Testis (tissue), 3 donors: ENCODE measurements around the gene MAP3K9. TPM values are rescaled to one million over a fixed set of nuclear protein-coding genes. Genes with fewer than 3 reads are reported as not detected.

Source experiments
- DNase-seq: peaks from one replicate; pipeline ENCODE4 v3.0.0-alpha.2; 2019
- H3K27ac ChIP-seq, 2 donors: fragments of 200-600 bp; sonication (generic); one replicate each; pipeline ENCODE4 v1.5.1; 2019
- H3K27me3 ChIP-seq: fragments of 200-600 bp; sonication (generic); one replicate; pipeline ENCODE4 v1.5.1; 2019
- H3K36me3 ChIP-seq: fragments of 200-600 bp; sonication (generic); one replicate; pipeline ENCODE4 v1.5.1; 2017; ENCODE audit warnings: low read depth; ENCODE audit errors: missing control alignments
- H3K4me1 ChIP-seq: fragments of 200-600 bp; sonication (generic); one replicate; pipeline ENCODE4 v1.5.1; 2019
- H3K4me3 ChIP-seq, 2 donors: fragments of 200-600 bp; sonication (generic); one replicate each; pipeline ENCODE4 v1.5.1; 2017 to 2019
- H3K9me3 ChIP-seq: fragments of 200-600 bp; sonication (generic); one replicate; pipeline ENCODE4 v1.5.1; 2017
- CTCF ChIP-seq, 3 experiments: fragments of 450-650 bp in 2 of 3; fragments of 200-600 bp in 1 of 3; sonication (generic) in 1 of 3; IDR thresholded peaks; one replicate each; pipeline ENCODE4 v1.5.1; 2016 to 2019; ENCODE audit warnings: antibody characterized with exemption in 3 of 3, mild to moderate bottlenecking in 2 of 3, moderate library complexity in 1 of 3
- POLR2A ChIP-seq: fragments of 450-650 bp; IDR thresholded peaks from one replicate; pipeline ENCODE4 v1.6.1; 2017; ENCODE audit warnings: antibody characterized with exemption, mild to moderate bottlenecking, moderate library complexity
- WGBS, 2 donors: methylation state at CpG; one replicate each; pipeline ENCODE4 v1.1.5; 2018; 5-methylcytosine and 5-hydroxymethylcytosine counted together
- intact Hi-C: fragments of 100-400 bp; cut with DNase I; formaldehyde crosslinking; loops from one replicate; pipeline ENCODE4 v1.15.1; 2023; ENCODE audit warnings: low total_unique reads
- polyA plus RNA-seq: library from polyadenylated mRNA; stranded (reverse); fragments of 350-450 nt; fragmentation: Illumina TruSeq; extraction: RNeasy Lipid Tissue Mini Kit (QIAGEN cat#74804); gene quantifications from one replicate; pipeline ENCODE4 v1.2.3, GENCODE V29; 2014; ENCODE audit warnings: low read depth, low replicate concordance; ENCODE audit not compliant: insufficient read depth
- total RNA-seq, 2 donors: library from RNA; depleted of rRNA; stranded (reverse); fragments of >200 nt; gene quantifications; one replicate each; pipeline ENCODE4 v1.2.3, GENCODE V29; 2016

MAP3K9 gene
- total and polyA plus RNA-seq, 3 donors from 2014 or later, result 17.4 to 22.5 (median 18.0) TPM

- Histone ChIP-seq H3K27ac (no peak overlapping the region), H3K36me3 (no peaks in the 10 kb centered on the region), H3K9me3 (no peaks in the 10 kb centered on the region), H3K4me1 (no peaks in the 10 kb centered on the region), H3K4me3 (no peak overlapping the region), H3K27me3 (no peaks in the 10 kb centered on the region)
- TF ChIP-seq POLR2A, result no peak
- TF ChIP-seq CTCF (IDR thresholded peaks at IDR 0.05), result no peak
- DNase-seq, result no peak
- intact Hi-C loops, result no loop called here
These were observed 53.7 kb downstream of the MAP3K9 start for GRCh38 chr14:70755655-70756054.

DNA sequence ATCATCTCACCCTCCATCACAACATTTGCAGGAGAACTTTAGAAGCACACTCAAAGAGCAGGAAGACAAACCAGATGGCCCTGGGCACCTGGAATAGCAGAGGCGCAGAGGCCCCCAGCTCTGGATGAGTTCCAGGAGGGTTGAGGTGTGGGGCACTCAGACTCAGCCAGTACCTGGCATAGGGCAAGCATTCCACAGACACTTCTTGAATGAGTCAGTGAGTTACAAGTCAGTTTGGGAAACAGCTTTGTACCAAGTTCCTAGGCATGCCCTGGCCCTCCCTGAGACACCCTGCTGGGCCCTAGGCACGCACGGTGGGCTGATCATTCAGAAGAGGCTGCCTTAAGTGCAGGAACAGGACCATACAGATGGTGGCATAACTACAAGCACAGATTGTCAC, 54.3 kb downstream of the MAP3K9 start:
- Histone ChIP-seq H3K27ac (no peak overlapping the region), H3K9me3 (no peaks in the 10 kb centered on the region), H3K4me1 (no peaks in the 10 kb centered on the region), H3K4me3 (no peak overlapping the region), H3K27me3 (no peaks in the 10 kb centered on the region), H3K36me3 (no peaks in the 10 kb centered on the region)
- intact Hi-C loops, result no loop called here
- no peak for DNase-seq
- TF ChIP-seq CTCF (IDR thresholded peaks at IDR 0.05) (no peak), POLR2A (no peak)
- WGBS, 2 donors, result 86 to 90% methylated on average over 3 of the region's 3 CpGs

- intact Hi-C loops, result no loop called here
- WGBS, 2 donors, result 77 to 87% methylated on average over 4 of the region's 4 CpGs
- no peak for DNase-seq
- no peaks in the 10 kb centered on the region for H3K36me3 ChIP-seq
- H3K27ac ChIP-seq, result no peak overlapping the region
- H3K27me3 ChIP-seq, result no peaks in the 10 kb centered on the region
- no peaks in the 10 kb centered on the region for H3K9me3 ChIP-seq
- H3K4me1 ChIP-seq, result no peaks in the 10 kb centered on the region
- no peak overlapping the region for H3K4me3 ChIP-seq
- TF ChIP-seq CTCF (IDR thresholded peaks at IDR 0.05), result no peak
- TF ChIP-seq POLR2A, result no peak
These were observed 55.8 kb downstream of the MAP3K9 start for GRCh38 chr14:70753518-70753953.

DNA sequence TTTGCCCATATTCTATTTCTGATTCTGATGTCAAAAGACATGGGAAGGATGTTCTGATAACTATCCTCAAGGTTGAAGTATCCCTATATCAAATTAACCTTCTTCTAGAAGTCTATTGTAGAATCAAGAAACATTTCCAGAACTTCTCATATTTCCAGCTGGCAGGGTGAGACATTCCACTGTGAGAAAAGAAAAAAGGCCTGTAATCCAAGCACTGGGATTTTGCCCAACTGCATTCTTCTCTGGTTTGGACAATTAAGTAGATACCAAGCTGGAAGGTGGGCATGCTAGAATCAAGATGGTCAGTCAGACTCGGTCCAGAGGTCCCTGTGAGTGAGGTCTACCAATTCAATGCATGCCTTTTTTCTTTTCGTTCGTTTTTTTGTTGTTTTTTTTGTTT, 60.9 kb downstream of the MAP3K9 start:
- Histone ChIP-seq H3K4me1 (no peaks in the 10 kb centered on the region), H3K27ac (no peak overlapping the region), H3K9me3 (no peaks in the 10 kb centered on the region), H3K27me3 (no peaks in the 10 kb centered on the region), H3K4me3 (no peak overlapping the region), H3K36me3 (no peaks in the 10 kb centered on the region)
- WGBS, 2 donors, result 89% methylated on average over 3 of the region's 3 CpGs
- intact Hi-C loops, result no loop called here
- TF ChIP-seq CTCF (IDR thresholded peaks at IDR 0.05) (no peak), POLR2A (no peak)
- no peak for DNase-seq

DNA sequence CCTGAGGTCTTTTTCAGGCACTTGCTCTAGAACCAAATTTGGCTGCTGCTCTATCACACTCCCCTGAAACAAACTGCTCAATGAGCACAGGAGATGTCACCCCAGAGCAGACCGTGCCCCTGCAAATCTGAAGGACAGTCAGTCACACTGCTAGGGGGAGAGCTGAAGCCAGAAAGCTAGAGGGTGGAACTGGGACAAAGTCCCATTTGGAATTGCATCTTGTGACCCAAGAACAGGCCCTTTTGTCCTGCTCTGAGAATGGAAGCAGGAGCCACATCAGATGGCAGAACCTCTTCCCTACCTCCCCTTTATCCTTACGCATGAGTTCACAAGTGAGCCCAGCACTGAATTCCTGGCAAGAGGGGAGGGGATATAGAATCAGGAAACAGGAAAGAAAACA, 64.7 kb downstream of the MAP3K9 start:
- Histone ChIP-seq H3K27me3 (no peaks in the 10 kb centered on the region), H3K4me1 (no peaks in the 10 kb centered on the region), H3K36me3 (no peaks in the 10 kb centered on the region), H3K9me3 (no peaks in the 10 kb centered on the region), H3K27ac (no peak overlapping the region), H3K4me3 (no peak overlapping the region)
- intact Hi-C loops, result no loop called here
- no peak for DNase-seq
- 92 to 100% methylated on average over 1 to 2 of the region's 2 CpGs for WGBS, 2 donors
- no peak for TF ChIP-seq POLR2A
- no peak for TF ChIP-seq CTCF (IDR thresholded peaks at IDR 0.05)
